Fibroblast of skin of right quadriceps (primary cell): ENCODE results near the gene TRIM62.

ENCODE experiments used
- DNase-seq: peaks from one replicate; pipeline ENCODE4 v3.0.0-alpha.2; 2013

TRIM62 gene

DNA sequence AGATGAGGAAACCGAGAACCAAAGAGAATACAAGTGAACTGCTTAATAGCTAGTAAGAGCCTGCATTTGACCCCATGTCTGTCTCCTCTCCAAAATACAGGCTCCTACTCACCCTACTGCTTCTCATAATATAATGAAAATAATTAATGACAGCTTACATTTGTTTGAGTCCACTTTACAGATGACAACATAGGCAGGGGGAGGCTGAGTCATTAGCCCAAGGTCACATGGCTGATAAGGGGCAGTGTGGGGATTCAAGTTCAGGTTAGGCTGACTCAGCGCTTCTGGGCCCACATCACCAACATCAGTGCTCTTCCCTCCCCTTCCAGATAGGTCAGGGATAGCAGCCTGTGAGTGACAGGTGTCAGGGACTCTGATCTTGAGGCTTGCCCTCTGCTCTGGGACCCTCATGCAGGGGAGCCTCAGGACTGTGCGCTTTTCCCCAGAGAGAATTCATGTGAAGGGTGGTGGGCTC lies 84.7 kb downstream of the TRIM62 start:
- peak; percentile 37 for DNase-seq

DNA sequence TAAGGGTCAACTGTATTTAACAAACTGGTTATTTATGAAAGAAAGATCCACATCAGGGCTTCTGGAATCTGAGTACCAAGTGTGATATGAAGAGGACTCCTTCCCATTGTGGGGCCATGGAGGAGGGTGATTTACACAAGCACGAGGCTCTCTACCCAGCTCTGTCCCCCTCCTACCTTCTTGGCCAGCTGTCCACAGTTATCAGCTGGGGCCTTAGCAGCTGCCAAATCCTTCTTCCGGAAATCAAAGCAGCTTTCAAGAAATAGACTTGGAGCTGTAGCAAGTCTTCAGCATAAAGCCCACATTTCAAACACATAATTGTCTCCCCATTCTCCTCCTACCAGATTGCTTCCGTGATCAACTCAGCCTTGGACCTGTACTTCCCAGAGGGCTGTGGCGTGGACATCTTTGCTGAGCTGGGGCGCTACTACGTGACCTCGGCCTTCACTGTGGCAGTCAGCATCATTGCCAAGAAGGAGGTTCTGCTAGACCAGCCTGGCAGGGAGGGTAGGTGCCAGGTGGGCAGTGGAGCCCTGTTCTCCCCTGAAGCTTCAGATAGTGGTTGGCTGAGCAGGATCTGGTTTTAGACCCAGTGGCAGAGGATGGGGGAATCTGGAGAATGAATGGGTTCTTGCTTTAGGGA lies 85.4 kb downstream of the TRIM62 start:
- DNase-seq: no peak
